K562 (cell line): Measurements from ENCODE around the gene HDAC3. TPM values are rescaled to one million over a fixed set of nuclear protein-coding genes. Genes with fewer than 3 reads are reported as not detected.

ENCODE experiments used
- ARID1B ChIP-seq: fragments of 450-650 bp; IDR thresholded peaks from 2 replicates; pipeline ENCODE4 v1.6.1; 2016; ENCODE audit warnings: antibody characterized with exemption, mild to moderate bottlenecking, inconsistent platforms
- HDGF ChIP-seq: fragments of 450-650 bp; IDR thresholded peaks from 2 replicates; pipeline ENCODE4 v1.6.1; 2016
- HLTF ChIP-seq: fragments of 450-650 bp; IDR thresholded peaks from 2 replicates; pipeline ENCODE4 v1.6.1; 2016
- JUN ChIP-seq, 2 experiments: sonication (generic) in 1 of 2; formaldehyde crosslinking in 1 of 2; IDR thresholded peaks; 2 replicates each; pipeline versions ENCODE4 v1.6.1 to v1.8.0; 2012 to 2022; ENCODE audit warnings: borderline replicate concordance in 2 of 2, mild to moderate bottlenecking in 2 of 2, improper control_type of control experiment in 1 of 2, low read depth in 1 of 2, low read length in 1 of 2, missing genetic modification reagents in 1 of 2
- JUND ChIP-seq, 2 experiments: IDR thresholded peaks; 2 replicates in 1 of 2; 3 replicates in 1 of 2; pipeline ENCODE4 v1.6.1; 2011; ENCODE audit warnings: borderline replicate concordance in 2 of 2, low read depth in 2 of 2, low read length in 2 of 2, improper control_type of control experiment in 1 of 2, missing biosample characterization in 1 of 2, missing genetic modification characterization in 1 of 2, missing genetic modification reagents in 1 of 2
- KDM1A ChIP-seq, 2 experiments: fragments of 450-650 bp; IDR thresholded peaks; 2 replicates each; pipeline ENCODE4 v1.6.1; 2016; ENCODE audit warnings: mild to moderate bottlenecking in 2 of 2
- LEF1 ChIP-seq: fragments of 450-650 bp; IDR thresholded peaks from 2 replicates; pipeline ENCODE4 v1.6.1; 2016; ENCODE audit warnings: mild to moderate bottlenecking
- MAZ ChIP-seq, 2 experiments: fragments of 450-650 bp in 1 of 2; sonication (generic) in 1 of 2; formaldehyde crosslinking; IDR thresholded peaks in 1 of 2; conservative IDR thresholded peaks in 1 of 2; 2 replicates each; pipeline versions ENCODE4 v1.4.0 to v1.5.0; 2020; ENCODE audit warnings: mild to moderate bottlenecking in 1 of 2, missing genetic modification reagents in 1 of 2
- NBN ChIP-seq: fragments of 450-650 bp; IDR thresholded peaks from 2 replicates; pipeline ENCODE4 v1.6.1; 2016; ENCODE audit warnings: low read depth, mild to moderate bottlenecking
- ZNF133 ChIP-seq: fragments of 250-450 bp; sonication (Bioruptor Pico); IDR thresholded peaks from 2 replicates; pipeline ENCODE4 v1.4.0; 2020; ENCODE audit warnings: mild to moderate bottlenecking
- ZNF3 ChIP-seq: fragments of 250-450 bp; sonication (Bioruptor Pico); IDR thresholded peaks from 2 replicates; pipeline ENCODE4 v1.5.0; 2021; ENCODE audit warnings: mild to moderate bottlenecking, moderate library complexity
- ZNF696 ChIP-seq: fragments of 250-450 bp; sonication (Bioruptor Pico); conservative IDR thresholded peaks from 2 replicates; pipeline ENCODE4 v1.4.0; 2020; ENCODE audit warnings: mild to moderate bottlenecking, moderate library complexity
- polyA plus RNA-seq, 8 experiments: library from polyadenylated mRNA; depleted of rRNA in 4 of 8; stranded (reverse) in 5 of 8; unstranded in 3 of 8; fragments of >200 nt; fragmentation: Nextera tagmentation in 2 of 8; fragmentation: Illumina TruSeq in 1 of 8; extraction: Ambion mirVana in 2 of 8; extraction: Trizol in 1 of 8; gene quantifications; 2 replicates each; pipeline versions ENCODE4 v1.2.1 to v1.2.3, GENCODE V29; 2011 to 2014; ENCODE audit warnings: inconsistent platforms in 1 of 8, missing spikeins in 1 of 8
- total RNA-seq, 7 experiments: library from RNA; depleted of rRNA in 6 of 7; stranded (reverse); fragments of >200 nt in 6 of 7; fragmentation: Illumina TruSeq in 2 of 7; extraction: Trizol in 2 of 7; gene quantifications; 2 replicates each; pipeline versions ENCODE4 v1.2.1 to v1.2.3, GENCODE V29; 2011 to 2021; ENCODE audit warnings: low replicate concordance in 1 of 7
- TF ChIP-seq, protein P1 (sequence below): fragments of 250-450 bp; sonication (Bioruptor Pico); IDR thresholded peaks from 2 replicates; pipeline ENCODE4 v1.5.0; 2022; ENCODE audit warnings: mild to moderate bottlenecking

The HDAC3 gene
- total and polyA plus RNA-seq, 9 of the 15 experiments (the other 6 are each of a cell fraction or from before 2014, with no cell fraction given) = 89.7 to 191 (median 119) TPM

- TF ChIP-seq, protein P1, sequence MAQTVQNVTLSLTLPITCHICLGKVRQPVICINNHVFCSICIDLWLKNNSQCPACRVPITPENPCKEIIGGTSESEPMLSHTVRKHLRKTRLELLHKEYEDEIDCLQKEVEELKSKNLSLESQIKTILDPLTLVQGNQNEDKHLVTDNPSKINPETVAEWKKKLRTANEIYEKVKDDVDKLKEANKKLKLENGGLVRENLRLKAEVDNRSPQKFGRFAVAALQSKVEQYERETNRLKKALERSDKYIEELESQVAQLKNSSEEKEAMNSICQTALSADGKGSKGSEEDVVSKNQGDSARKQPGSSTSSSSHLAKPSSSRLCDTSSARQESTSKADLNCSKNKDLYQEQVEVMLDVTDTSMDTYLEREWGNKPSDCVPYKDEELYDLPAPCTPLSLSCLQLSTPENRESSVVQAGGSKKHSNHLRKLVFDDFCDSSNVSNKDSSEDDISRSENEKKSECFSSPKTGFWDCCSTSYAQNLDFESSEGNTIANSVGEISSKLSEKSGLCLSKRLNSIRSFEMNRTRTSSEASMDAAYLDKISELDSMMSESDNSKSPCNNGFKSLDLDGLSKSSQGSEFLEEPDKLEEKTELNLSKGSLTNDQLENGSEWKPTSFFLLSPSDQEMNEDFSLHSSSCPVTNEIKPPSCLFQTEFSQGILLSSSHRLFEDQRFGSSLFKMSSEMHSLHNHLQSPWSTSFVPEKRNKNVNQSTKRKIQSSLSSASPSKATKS (CRISPR knock-in tag) = no peak
- TF ChIP-seq ZNF696 (CRISPR knock-in tag) (no peak), ARID1B (peak; percentile 46; the same call in 1 of the 2 replicates), JUN (IDR thresholded peaks at IDR 0.05; ENCODE audit: borderline replicate concordance, low read depth, low read length) (peak; percentile 59; the same call in 1 of the 2 replicates), JUN (CRISPR knock-in tag; IDR thresholded peaks at IDR 0.05; ENCODE audit: borderline replicate concordance) (no peak), MAZ (CRISPR knock-in tag; conservative IDR thresholded peaks at IDR 0.05 in 1 of 2, IDR thresholded peaks at IDR 0.05 in 1 of 2) (0 out of 4 replicates have a peak, but pooled peaks of 1 of the 2 experiments have one; percentile 15), JUND (IDR thresholded peaks at IDR 0.05; ENCODE audit: borderline replicate concordance, low read depth, low read length) (peak; percentile 89), JUND (tag; IDR thresholded peaks at IDR 0.05; ENCODE audit: borderline replicate concordance, low read depth, low read length) (peak; percentile 90; the same call in 2 of the 3 replicates), HLTF (peak; percentile 69; the same call in 1 of the 2 replicates), NBN (peak; percentile 30; the same call in 1 of the 2 replicates), ZNF133 (CRISPR knock-in tag) (no peak), LEF1 (0 out of 2 replicates have a peak, but pooled peaks have one; percentile 33), ZNF3 (CRISPR knock-in tag) (peak; percentile 84), KDM1A (IDR thresholded peaks at IDR 0.05) (peak; percentile 27 to 28; a peak in 1 of 4 replicates), HDGF (peak; percentile 60; the same call in 1 of the 2 replicates)
These were observed 2.6 kb downstream of the HDAC3 start (continued) for GRCh38 chr5:141633871-141634561.
